HCT116 (cell line): ENCODE results near the gene NDE1.

ENCODE experiments used
- TF ChIP-seq, protein P1 (sequence below): IDR thresholded peaks from 2 replicates; pipeline ENCODE4 v1.6.1; 2012; ENCODE audit warnings: low read depth
- TF ChIP-seq, protein P2 (sequence below), 3 experiments: fragments of 200-600 bp in 1 of 3; sonication (generic) in 1 of 3; IDR thresholded peaks in 2 of 3; conservative IDR thresholded peaks in 1 of 3; 2 replicates each; pipeline ENCODE4 v1.5.1; 2012 to 2017; ENCODE audit warnings: low read depth in 2 of 3, low read length in 2 of 3, antibody characterized with exemption in 1 of 3, borderline replicate concordance in 1 of 3, control low read depth in 1 of 3, mild to moderate bottlenecking in 1 of 3, mixed read lengths in 1 of 3, mixed run types in 1 of 3, moderate library complexity in 1 of 3; ENCODE audit not compliant: insufficient read depth in 1 of 3

DNA sequence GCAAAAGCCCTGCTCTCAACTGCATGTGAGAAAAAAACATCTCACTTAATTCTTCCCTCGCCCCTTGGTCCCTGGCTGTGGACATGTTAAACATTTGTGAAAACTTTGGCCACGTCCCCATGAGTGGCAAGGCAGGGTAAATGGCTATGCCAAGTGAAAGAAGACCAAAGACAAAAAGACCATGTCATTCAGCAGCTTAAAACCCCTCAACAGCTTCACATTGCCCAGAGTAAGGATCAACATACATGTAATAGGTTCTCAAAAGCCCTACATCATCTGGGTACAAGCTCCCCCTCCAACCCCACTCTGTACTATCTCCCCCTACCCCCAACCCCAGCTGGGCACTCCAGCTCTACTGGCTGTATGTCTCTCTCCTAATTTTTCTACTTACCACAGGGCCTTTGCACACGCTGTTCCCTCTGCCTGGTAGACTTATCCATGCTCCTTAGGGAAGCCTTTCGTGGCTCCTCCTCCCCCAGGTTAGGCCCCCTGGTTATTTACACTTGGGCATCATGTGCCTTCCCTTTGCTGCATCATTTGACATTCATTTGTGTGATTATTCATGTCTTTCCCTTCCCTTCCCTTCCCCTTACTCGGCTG is 75.7 kb downstream of the NDE1 start:
- TF ChIP-seq, protein P1, sequence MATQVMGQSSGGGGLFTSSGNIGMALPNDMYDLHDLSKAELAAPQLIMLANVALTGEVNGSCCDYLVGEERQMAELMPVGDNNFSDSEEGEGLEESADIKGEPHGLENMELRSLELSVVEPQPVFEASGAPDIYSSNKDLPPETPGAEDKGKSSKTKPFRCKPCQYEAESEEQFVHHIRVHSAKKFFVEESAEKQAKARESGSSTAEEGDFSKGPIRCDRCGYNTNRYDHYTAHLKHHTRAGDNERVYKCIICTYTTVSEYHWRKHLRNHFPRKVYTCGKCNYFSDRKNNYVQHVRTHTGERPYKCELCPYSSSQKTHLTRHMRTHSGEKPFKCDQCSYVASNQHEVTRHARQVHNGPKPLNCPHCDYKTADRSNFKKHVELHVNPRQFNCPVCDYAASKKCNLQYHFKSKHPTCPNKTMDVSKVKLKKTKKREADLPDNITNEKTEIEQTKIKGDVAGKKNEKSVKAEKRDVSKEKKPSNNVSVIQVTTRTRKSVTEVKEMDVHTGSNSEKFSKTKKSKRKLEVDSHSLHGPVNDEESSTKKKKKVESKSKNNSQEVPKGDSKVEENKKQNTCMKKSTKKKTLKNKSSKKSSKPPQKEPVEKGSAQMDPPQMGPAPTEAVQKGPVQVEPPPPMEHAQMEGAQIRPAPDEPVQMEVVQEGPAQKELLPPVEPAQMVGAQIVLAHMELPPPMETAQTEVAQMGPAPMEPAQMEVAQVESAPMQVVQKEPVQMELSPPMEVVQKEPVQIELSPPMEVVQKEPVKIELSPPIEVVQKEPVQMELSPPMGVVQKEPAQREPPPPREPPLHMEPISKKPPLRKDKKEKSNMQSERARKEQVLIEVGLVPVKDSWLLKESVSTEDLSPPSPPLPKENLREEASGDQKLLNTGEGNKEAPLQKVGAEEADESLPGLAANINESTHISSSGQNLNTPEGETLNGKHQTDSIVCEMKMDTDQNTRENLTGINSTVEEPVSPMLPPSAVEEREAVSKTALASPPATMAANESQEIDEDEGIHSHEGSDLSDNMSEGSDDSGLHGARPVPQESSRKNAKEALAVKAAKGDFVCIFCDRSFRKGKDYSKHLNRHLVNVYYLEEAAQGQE: no peak
- TF ChIP-seq, protein P2, sequence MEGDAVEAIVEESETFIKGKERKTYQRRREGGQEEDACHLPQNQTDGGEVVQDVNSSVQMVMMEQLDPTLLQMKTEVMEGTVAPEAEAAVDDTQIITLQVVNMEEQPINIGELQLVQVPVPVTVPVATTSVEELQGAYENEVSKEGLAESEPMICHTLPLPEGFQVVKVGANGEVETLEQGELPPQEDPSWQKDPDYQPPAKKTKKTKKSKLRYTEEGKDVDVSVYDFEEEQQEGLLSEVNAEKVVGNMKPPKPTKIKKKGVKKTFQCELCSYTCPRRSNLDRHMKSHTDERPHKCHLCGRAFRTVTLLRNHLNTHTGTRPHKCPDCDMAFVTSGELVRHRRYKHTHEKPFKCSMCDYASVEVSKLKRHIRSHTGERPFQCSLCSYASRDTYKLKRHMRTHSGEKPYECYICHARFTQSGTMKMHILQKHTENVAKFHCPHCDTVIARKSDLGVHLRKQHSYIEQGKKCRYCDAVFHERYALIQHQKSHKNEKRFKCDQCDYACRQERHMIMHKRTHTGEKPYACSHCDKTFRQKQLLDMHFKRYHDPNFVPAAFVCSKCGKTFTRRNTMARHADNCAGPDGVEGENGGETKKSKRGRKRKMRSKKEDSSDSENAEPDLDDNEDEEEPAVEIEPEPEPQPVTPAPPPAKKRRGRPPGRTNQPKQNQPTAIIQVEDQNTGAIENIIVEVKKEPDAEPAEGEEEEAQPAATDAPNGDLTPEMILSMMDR (IDR thresholded peaks at IDR 0.05 in 2 of 3, conservative IDR thresholded peaks at IDR 0.05 in 1 of 3; ENCODE audit: borderline replicate concordance in 1 of 3, insufficient read depth in 1 of 3, low read depth in 2 of 3, low read length in 2 of 3): no peak
